Endothelial cell of umbilical vein (primary cell): Measurements from ENCODE around the gene IL13RA1. TPM values are rescaled to one million over a fixed set of nuclear protein-coding genes. Genes with fewer than 3 reads are reported as not detected.

Experiments
- BruUV-seq: library from RNA; stranded (reverse); fragments of 400-500 nt; replicated peaks from 2 replicates; lab custom pipeline; 2021; lab: Mats Ljungman, UMichigan
- CTCF ChIA-PET: fragments of 300-600, 350-600 bp; sonication (Branson Sonifier 250); formaldehyde crosslinking; loops from one replicate; lab custom pipeline; 2021; ENCODE audit warnings: antibody characterized with exemption, inconsistent platforms; lab: Charles Lee
- POLR2A ChIA-PET: fragments of 300-600, 350-600 bp; sonication (Branson Sonifier 250); formaldehyde crosslinking; loops from one replicate; lab custom pipeline; 2021; ENCODE audit warnings: antibody characterized with exemption, inconsistent platforms; lab: Charles Lee
- DNase-seq: peaks from one replicate; pipeline ENCODE4 v3.0.0-alpha.2; 2011; ENCODE audit warnings: low read depth, low spot score
- FAIRE-seq: peaks from 2 replicates; lab custom pipeline; 2011; peaks lifted over from hg19 to GRCh38; lab: Jason Lieb, UNC
- H2AFZ ChIP-seq: 2 replicates; pipeline ENCODE4 v1.6.0; 2012; ENCODE audit warnings: low read depth, low read length, control low read depth, inconsistent platforms
- H3K27ac ChIP-seq: 2 replicates; pipeline ENCODE4 v1.5.1; 2011; ENCODE audit warnings: low read depth, mild to moderate bottlenecking, control low read depth, low read length, moderate library complexity; ENCODE audit not compliant: insufficient read depth
- H3K27me3 ChIP-seq, 2 experiments: 2 replicates each; pipeline versions ENCODE4 v1.6.0 to v1.6.1; 2011; ENCODE audit warnings: low read length in 2 of 2, mixed read lengths in 1 of 2; ENCODE audit not compliant: control insufficient read depth in 2 of 2, insufficient read depth in 2 of 2
- H3K36me3 ChIP-seq, 2 experiments: 2 replicates in 1 of 2; 3 replicates in 1 of 2; pipeline ENCODE4 v1.5.1; 2011; ENCODE audit warnings: low read length in 2 of 2, mild to moderate bottlenecking in 1 of 2, moderate library complexity in 1 of 2; ENCODE audit not compliant: control insufficient read depth in 2 of 2, insufficient read depth in 2 of 2; ENCODE audit errors: extremely low read depth in 1 of 2
- H3K4me1 ChIP-seq: 3 replicates; pipeline ENCODE4 v1.5.1; 2011; ENCODE audit warnings: mild to moderate bottlenecking, low read length; ENCODE audit not compliant: control insufficient read depth, insufficient read depth; ENCODE audit errors: extremely low read depth
- H3K4me2 ChIP-seq: 2 replicates; pipeline ENCODE4 v1.6.1; 2011; ENCODE audit warnings: low read length, control low read depth, mixed read lengths; ENCODE audit not compliant: insufficient read depth
- H3K4me3 ChIP-seq, 3 experiments: fragments of 200-600 bp in 1 of 3; sonication (generic), shearing (Covaris generic) in 1 of 3; replicated peaks in 1 of 3; 2 replicates each; pipeline ENCODE4 v1.5.1; 2011 to 2016; ENCODE audit warnings: control low read depth in 3 of 3, low read length in 3 of 3, mild to moderate bottlenecking in 2 of 3, inconsistent platforms in 1 of 3, low read depth in 1 of 3, moderate library complexity in 1 of 3; ENCODE audit not compliant: insufficient read depth in 1 of 3
- H3K79me2 ChIP-seq: 2 replicates; pipeline ENCODE4 v1.6.0; 2012; ENCODE audit warnings: low read length, inconsistent platforms; ENCODE audit not compliant: control insufficient read depth, insufficient read depth
- H3K9ac ChIP-seq: replicated peaks from 2 replicates; pipeline ENCODE3; 2011; ENCODE audit warnings: low read length, control low read depth; ENCODE audit not compliant: insufficient read depth; ENCODE audit errors: extremely low read depth
- H3K9me1 ChIP-seq: replicated peaks from 3 replicates; pipeline ENCODE4 v1.6.0; 2011; ENCODE audit warnings: mild to moderate bottlenecking, low read length; ENCODE audit not compliant: control insufficient read depth, insufficient read depth; ENCODE audit errors: extremely low read depth
- H3K9me3 ChIP-seq: replicated peaks from 2 replicates; pipeline ENCODE4 v1.5.1; 2012; ENCODE audit warnings: low read length, inconsistent platforms; ENCODE audit not compliant: control insufficient read depth, insufficient read depth
- H4K20me1 ChIP-seq: replicated peaks from 2 replicates; pipeline ENCODE3; 2011; ENCODE audit warnings: mild to moderate bottlenecking, low read length; ENCODE audit not compliant: control insufficient read depth, insufficient read depth; ENCODE audit errors: extremely low read depth
- CTCF ChIP-seq, 2 donors: IDR thresholded peaks; 1 replicate in 1 of 2; 2 replicates in 1 of 2; pipeline ENCODE4 v1.5.1; 2011; ENCODE audit warnings: low read length in 2 of 2, mild to moderate bottlenecking in 2 of 2, moderate library complexity in 2 of 2, control low read depth in 1 of 2, inconsistent platforms in 1 of 2, low read depth in 1 of 2; ENCODE audit not compliant: insufficient read depth in 1 of 2; ENCODE audit errors: extremely low read depth in 1 of 2
- EZH2 ChIP-seq: IDR thresholded peaks from 2 replicates; pipeline ENCODE4 v1.6.1; 2012; ENCODE audit warnings: borderline replicate concordance, low read depth, mild to moderate bottlenecking, moderate library complexity, low read length, inconsistent platforms; ENCODE audit not compliant: severe bottlenecking
- FOS ChIP-seq: IDR thresholded peaks from 2 replicates; pipeline ENCODE4 v1.6.1; 2011; ENCODE audit warnings: mild to moderate bottlenecking, low read length, moderate library complexity, borderline replicate concordance; ENCODE audit not compliant: insufficient read depth
- GATA2 ChIP-seq: IDR thresholded peaks from 2 replicates; pipeline ENCODE4 v1.7.0; 2011; ENCODE audit warnings: low read depth, mild to moderate bottlenecking, moderate library complexity, mixed read lengths, low read length; ENCODE audit not compliant: insufficient read length, insufficient read depth
- JUN ChIP-seq: IDR thresholded peaks from 2 replicates; pipeline ENCODE4 v1.6.1; 2011; ENCODE audit warnings: borderline replicate concordance, low read depth; ENCODE audit not compliant: insufficient read length, insufficient read depth
- MAX ChIP-seq: IDR thresholded peaks from 2 replicates; pipeline ENCODE4 v1.6.1; 2011; ENCODE audit not compliant: insufficient read depth, insufficient read length
- MYC ChIP-seq: IDR thresholded peaks from one replicate; pipeline ENCODE4 v1.6.1; 2011; ENCODE audit warnings: mild to moderate bottlenecking, low read depth, low read length
- POLR2A ChIP-seq: IDR thresholded peaks from 2 replicates; pipeline ENCODE4 v1.6.1; 2012; ENCODE audit warnings: low read depth, mild to moderate bottlenecking, control low read depth, low read length
- POLR2AphosphoS5 ChIP-seq: IDR thresholded peaks from 2 replicates; pipeline ENCODE4 v1.6.1; 2012; ENCODE audit warnings: low read depth, mild to moderate bottlenecking, control low read depth, low read length, moderate library complexity; ENCODE audit not compliant: insufficient read depth
- dilution Hi-C: fragments of 300-500 bp; cut with MboI; formaldehyde crosslinking; loops from one replicate; pipeline ENCODE4 v1.15.0; 2019; ENCODE audit warnings: low sequenced_read_pairs; ENCODE audit not compliant: extremely low pct_ligation_motif_present
- intact Hi-C: fragments of 100-400 bp; cut with micrococcal nuclease; formaldehyde crosslinking; loops from one replicate; pipeline ENCODE4 v1.10.0; 2022
- polyA plus RNA-seq, 4 experiments: library from polyadenylated mRNA; depleted of rRNA in 3 of 4; stranded (reverse) in 3 of 4; unstranded in 1 of 4; fragments of >200 nt; gene quantifications; 2 replicates each; pipeline versions ENCODE4 v1.2.1 to v1.2.3, GENCODE V29; 2011 to 2012; ENCODE audit warnings: missing spikeins in 1 of 4
- total RNA-seq: library from RNA; stranded (reverse); gene quantifications from 2 replicates; pipeline ENCODE4 v1.2.3, GENCODE V29; 2021

IL13RA1 gene
- total and polyA plus RNA-seq, 2 donors (not counting 3 experiments of a cell fraction or from before 2014, with no cell fraction given): 40.7 to 61.9 TPM

- BruUV-seq: no TSS peak
- no peaks in the 10 kb centered on the region for H3K36me3 ChIP-seq
- H3K9ac ChIP-seq: no peak overlapping the region
- no peak overlapping the region for H2AFZ ChIP-seq
- H3K4me1 ChIP-seq: peaks cover 6% of the 10 kb centered on the region
- CTCF ChIA-PET: no interaction called here
- dilution Hi-C loops: no loop called here
- H4K20me1 ChIP-seq: no peaks in the 10 kb centered on the region
- no peak overlapping the region for H3K4me2 ChIP-seq
- POLR2A ChIA-PET: no interaction called here
- intact Hi-C loops: no loop called here
- H3K4me3 ChIP-seq: no peak overlapping the region
- H3K79me2 ChIP-seq: no peaks in the 10 kb centered on the region
- no peaks in the 10 kb centered on the region for H3K9me1 ChIP-seq
- FAIRE-seq: no peak
- DNase-seq: no peak
- H3K9me3 ChIP-seq: no peaks in the 10 kb centered on the region
- no peaks in the 10 kb centered on the region for H3K27me3 ChIP-seq
- no peak overlapping the region for H3K27ac ChIP-seq
- TF ChIP-seq FOS (no peak), MYC (no peak), JUN (no peak), MAX (no peak), POLR2AphosphoS5 (no peak), CTCF (IDR thresholded peaks at IDR 0.05; ENCODE audit: extremely low read depth in 1 of 2, insufficient read depth in 1 of 2, low read depth in 1 of 2, low read length in 2 of 2) (no peak), POLR2A (no peak), GATA2 (no peak), EZH2 (no peak)
Measured at GRCh38 chrX:118688935-118689334, 38.5 kb upstream of the IL13RA1 start.
